K562 (cell line): ENCODE measurements around the gene NLRP7.
A peak's percentile ranks its signal among the peaks of the same experiment; 100 is the strongest.

ENCODE experiments used
- DNMT1 ChIP-seq: fragments of 450-650 bp; IDR thresholded peaks from 2 replicates; pipeline ENCODE4 v1.6.1; 2016; ENCODE audit warnings: antibody characterized with exemption, mild to moderate bottlenecking
- ELF4 ChIP-seq: fragments of 450-650 bp; formaldehyde crosslinking; IDR thresholded peaks from 2 replicates; pipeline ENCODE4 v1.4.0; 2022; ENCODE audit warnings: missing genetic modification characterization
- FOXM1 ChIP-seq, 2 experiments: fragments of 450-650 bp in 1 of 2; sonication (generic) in 1 of 2; formaldehyde crosslinking in 1 of 2; IDR thresholded peaks; 2 replicates each; pipeline versions ENCODE4 v1.6.1 to v1.9.0; 2017 to 2022; ENCODE audit warnings: low read depth in 2 of 2, mild to moderate bottlenecking in 2 of 2, missing genetic modification reagents in 1 of 2, moderate library complexity in 1 of 2
- JUN ChIP-seq, 2 experiments: sonication (generic) in 1 of 2; formaldehyde crosslinking in 1 of 2; IDR thresholded peaks; 2 replicates each; pipeline versions ENCODE4 v1.6.1 to v1.8.0; 2012 to 2022; ENCODE audit warnings: borderline replicate concordance in 2 of 2, mild to moderate bottlenecking in 2 of 2, improper control_type of control experiment in 1 of 2, low read depth in 1 of 2, low read length in 1 of 2, missing genetic modification reagents in 1 of 2
- KDM2B ChIP-seq: fragments of 250-450 bp; sonication (Bioruptor Pico); IDR thresholded peaks from 2 replicates; pipeline ENCODE4 v1.8.0; 2021; ENCODE audit warnings: mild to moderate bottlenecking, moderate library complexity
- POLR2AphosphoS5 ChIP-seq: IDR thresholded peaks from 2 replicates; pipeline ENCODE4 v1.6.1; 2011; ENCODE audit warnings: mild to moderate bottlenecking, low read depth, low read length, moderate library complexity; ENCODE audit not compliant: control insufficient read depth, insufficient read depth
- PTTG1 ChIP-seq: fragments of 450-650 bp; IDR thresholded peaks from 2 replicates; pipeline ENCODE4 v1.6.1; 2016; ENCODE audit warnings: low read depth, mild to moderate bottlenecking, missing genetic modification characterization, missing compliant biosample characterization
- SIN3A ChIP-seq, 2 experiments: fragments of 150-350 bp in 1 of 2; IDR thresholded peaks; 2 replicates each; pipeline ENCODE4 v1.6.1; 2011 to 2016; ENCODE audit warnings: borderline replicate concordance in 2 of 2, low read depth in 2 of 2, low read length in 2 of 2, mild to moderate bottlenecking in 2 of 2, moderate library complexity in 2 of 2; ENCODE audit not compliant: control insufficient read depth in 1 of 2
- SP2 ChIP-seq: IDR thresholded peaks from 2 replicates; pipeline ENCODE4 v1.6.1; 2011; ENCODE audit warnings: mild to moderate bottlenecking, low read depth, low read length, moderate library complexity; ENCODE audit not compliant: poor library complexity, severe bottlenecking; ENCODE audit errors: extremely low read depth
- ZNF316 ChIP-seq: fragments of 450-650 bp; IDR thresholded peaks from 2 replicates; pipeline ENCODE4 v1.6.1; 2016
- TF ChIP-seq, protein P1 (sequence below): sonication (generic); formaldehyde crosslinking; IDR thresholded peaks from 2 replicates; pipeline ENCODE4 v1.8.0; 2022; ENCODE audit warnings: mild to moderate bottlenecking, low read depth, missing genetic modification reagents
- TF ChIP-seq, protein P2 (sequence below), 3 experiments: IDR thresholded peaks in 2 of 3; conservative IDR thresholded peaks in 1 of 3; 2 replicates each; pipeline ENCODE4 v1.5.1; 2011 to 2012; ENCODE audit warnings: low read length in 3 of 3, mild to moderate bottlenecking in 3 of 3, control low read depth in 2 of 3, improper control_type of control experiment in 1 of 3, inconsistent platforms in 1 of 3, low read depth in 1 of 3, mixed read lengths in 1 of 3, moderate library complexity in 1 of 3; ENCODE audit not compliant: insufficient read depth in 2 of 3
- TF ChIP-seq, protein P3 (sequence below): fragments of 150-350 bp; IDR thresholded peaks from 2 replicates; pipeline ENCODE4 v1.6.1; 2014; ENCODE audit warnings: low read depth, mild to moderate bottlenecking, low read length, borderline replicate concordance

DNA sequence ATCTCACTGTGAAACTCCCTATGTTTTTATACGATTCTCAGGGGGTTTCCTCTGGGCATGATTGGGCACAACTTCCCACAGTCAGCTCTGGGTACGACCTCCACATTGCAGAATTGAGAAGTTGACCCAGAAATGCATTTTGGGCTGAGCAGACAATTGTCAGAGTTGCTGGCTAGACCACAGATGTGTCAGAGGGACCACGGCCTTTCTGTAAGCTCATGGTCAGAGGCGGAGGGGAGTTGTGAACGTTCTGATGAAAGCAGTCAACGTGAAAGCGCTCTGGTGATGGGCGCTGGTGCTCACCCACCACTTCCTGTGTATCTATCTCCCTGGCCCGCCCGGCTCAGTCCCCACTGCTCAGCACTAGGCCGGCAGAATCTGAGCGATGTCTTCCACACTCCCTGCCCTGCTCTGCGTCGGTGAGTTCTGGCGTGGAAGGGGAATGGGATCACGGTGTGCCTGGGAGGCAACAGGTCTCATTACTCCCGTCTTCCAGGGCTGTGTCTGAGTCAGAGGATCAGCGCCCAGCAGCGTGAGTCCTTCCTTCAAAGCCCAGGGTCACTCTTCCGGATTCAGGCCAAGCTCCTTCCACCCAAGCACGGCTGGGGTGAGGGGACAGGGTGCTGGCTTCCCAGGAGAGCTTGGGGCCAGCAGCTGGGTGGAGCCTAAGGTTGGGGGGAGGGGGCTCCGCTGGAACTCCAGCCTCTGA is 41.4 kb downstream of the NLRP7 start, which contains the start of gene NCR1:
- TF ChIP-seq SIN3A (IDR thresholded peaks at IDR 0.05; ENCODE audit: borderline replicate concordance in 2 of 2, control insufficient read depth in 1 of 2, low read depth in 2 of 2, low read length in 2 of 2) (no peak), DNMT1 (no peak), FOXM1 (IDR thresholded peaks at IDR 0.05; ENCODE audit: low read depth) (no peak), FOXM1 (CRISPR knock-in tag; IDR thresholded peaks at IDR 0.05; ENCODE audit: low read depth) (no peak), PTTG1 (tag) (no peak), ELF4 (CRISPR knock-in tag) (no peak; the same call in 1 of the 2 replicates), JUN (IDR thresholded peaks at IDR 0.05; ENCODE audit: borderline replicate concordance, low read depth, low read length) (no peak), JUN (CRISPR knock-in tag; IDR thresholded peaks at IDR 0.05; ENCODE audit: borderline replicate concordance) (0 out of 2 replicates have a peak, but pooled peaks have one; percentile 61), SP2 (no peak), KDM2B (CRISPR knock-in tag) (no peak), POLR2AphosphoS5 (no peak), ZNF316 (no peak)
- TF ChIP-seq, protein P1, sequence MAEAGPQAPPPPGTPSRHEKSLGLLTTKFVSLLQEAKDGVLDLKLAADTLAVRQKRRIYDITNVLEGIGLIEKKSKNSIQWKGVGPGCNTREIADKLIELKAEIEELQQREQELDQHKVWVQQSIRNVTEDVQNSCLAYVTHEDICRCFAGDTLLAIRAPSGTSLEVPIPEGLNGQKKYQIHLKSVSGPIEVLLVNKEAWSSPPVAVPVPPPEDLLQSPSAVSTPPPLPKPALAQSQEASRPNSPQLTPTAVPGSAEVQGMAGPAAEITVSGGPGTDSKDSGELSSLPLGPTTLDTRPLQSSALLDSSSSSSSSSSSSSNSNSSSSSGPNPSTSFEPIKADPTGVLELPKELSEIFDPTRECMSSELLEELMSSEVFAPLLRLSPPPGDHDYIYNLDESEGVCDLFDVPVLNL, result no peak
- TF ChIP-seq, protein P2, sequence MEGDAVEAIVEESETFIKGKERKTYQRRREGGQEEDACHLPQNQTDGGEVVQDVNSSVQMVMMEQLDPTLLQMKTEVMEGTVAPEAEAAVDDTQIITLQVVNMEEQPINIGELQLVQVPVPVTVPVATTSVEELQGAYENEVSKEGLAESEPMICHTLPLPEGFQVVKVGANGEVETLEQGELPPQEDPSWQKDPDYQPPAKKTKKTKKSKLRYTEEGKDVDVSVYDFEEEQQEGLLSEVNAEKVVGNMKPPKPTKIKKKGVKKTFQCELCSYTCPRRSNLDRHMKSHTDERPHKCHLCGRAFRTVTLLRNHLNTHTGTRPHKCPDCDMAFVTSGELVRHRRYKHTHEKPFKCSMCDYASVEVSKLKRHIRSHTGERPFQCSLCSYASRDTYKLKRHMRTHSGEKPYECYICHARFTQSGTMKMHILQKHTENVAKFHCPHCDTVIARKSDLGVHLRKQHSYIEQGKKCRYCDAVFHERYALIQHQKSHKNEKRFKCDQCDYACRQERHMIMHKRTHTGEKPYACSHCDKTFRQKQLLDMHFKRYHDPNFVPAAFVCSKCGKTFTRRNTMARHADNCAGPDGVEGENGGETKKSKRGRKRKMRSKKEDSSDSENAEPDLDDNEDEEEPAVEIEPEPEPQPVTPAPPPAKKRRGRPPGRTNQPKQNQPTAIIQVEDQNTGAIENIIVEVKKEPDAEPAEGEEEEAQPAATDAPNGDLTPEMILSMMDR (IDR thresholded peaks at IDR 0.05 in 2 of 3, conservative IDR thresholded peaks at IDR 0.05 in 1 of 3; ENCODE audit: insufficient read depth in 2 of 3, low read depth in 1 of 3, low read length in 3 of 3), result no peak
- TF ChIP-seq, protein P3, sequence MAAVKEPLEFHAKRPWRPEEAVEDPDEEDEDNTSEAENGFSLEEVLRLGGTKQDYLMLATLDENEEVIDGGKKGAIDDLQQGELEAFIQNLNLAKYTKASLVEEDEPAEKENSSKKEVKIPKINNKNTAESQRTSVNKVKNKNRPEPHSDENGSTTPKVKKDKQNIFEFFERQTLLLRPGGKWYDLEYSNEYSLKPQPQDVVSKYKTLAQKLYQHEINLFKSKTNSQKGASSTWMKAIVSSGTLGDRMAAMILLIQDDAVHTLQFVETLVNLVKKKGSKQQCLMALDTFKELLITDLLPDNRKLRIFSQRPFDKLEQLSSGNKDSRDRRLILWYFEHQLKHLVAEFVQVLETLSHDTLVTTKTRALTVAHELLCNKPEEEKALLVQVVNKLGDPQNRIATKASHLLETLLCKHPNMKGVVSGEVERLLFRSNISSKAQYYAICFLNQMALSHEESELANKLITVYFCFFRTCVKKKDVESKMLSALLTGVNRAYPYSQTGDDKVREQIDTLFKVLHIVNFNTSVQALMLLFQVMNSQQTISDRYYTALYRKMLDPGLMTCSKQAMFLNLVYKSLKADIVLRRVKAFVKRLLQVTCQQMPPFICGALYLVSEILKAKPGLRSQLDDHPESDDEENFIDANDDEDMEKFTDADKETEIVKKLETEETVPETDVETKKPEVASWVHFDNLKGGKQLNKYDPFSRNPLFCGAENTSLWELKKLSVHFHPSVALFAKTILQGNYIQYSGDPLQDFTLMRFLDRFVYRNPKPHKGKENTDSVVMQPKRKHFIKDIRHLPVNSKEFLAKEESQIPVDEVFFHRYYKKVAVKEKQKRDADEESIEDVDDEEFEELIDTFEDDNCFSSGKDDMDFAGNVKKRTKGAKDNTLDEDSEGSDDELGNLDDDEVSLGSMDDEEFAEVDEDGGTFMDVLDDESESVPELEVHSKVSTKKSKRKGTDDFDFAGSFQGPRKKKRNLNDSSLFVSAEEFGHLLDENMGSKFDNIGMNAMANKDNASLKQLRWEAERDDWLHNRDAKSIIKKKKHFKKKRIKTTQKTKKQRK, result no peak
